C4-2B (cell line): ENCODE data around the gene STAT6.

ENCODE experiments used
- ZFX ChIP-seq: fragments of 450-650 bp; IDR thresholded peaks from 2 replicates; pipeline ENCODE4 v1.6.1; 2017
- TF ChIP-seq, protein P1 (sequence below): fragments of 450-650 bp; conservative IDR thresholded peaks from 2 replicates; pipeline ENCODE4 v1.5.1; 2017; ENCODE audit warnings: mild to moderate bottlenecking

- TF ChIP-seq, protein P1, sequence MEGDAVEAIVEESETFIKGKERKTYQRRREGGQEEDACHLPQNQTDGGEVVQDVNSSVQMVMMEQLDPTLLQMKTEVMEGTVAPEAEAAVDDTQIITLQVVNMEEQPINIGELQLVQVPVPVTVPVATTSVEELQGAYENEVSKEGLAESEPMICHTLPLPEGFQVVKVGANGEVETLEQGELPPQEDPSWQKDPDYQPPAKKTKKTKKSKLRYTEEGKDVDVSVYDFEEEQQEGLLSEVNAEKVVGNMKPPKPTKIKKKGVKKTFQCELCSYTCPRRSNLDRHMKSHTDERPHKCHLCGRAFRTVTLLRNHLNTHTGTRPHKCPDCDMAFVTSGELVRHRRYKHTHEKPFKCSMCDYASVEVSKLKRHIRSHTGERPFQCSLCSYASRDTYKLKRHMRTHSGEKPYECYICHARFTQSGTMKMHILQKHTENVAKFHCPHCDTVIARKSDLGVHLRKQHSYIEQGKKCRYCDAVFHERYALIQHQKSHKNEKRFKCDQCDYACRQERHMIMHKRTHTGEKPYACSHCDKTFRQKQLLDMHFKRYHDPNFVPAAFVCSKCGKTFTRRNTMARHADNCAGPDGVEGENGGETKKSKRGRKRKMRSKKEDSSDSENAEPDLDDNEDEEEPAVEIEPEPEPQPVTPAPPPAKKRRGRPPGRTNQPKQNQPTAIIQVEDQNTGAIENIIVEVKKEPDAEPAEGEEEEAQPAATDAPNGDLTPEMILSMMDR, result no peak; the same call in 1 of the 2 replicates
- TF ChIP-seq ZFX, result no peak
Measured at GRCh38 chr12:57086493-57087009, 24.6 kb downstream of the STAT6 start.
